Omental fat pad (tissue), 4 donors: ENCODE measurements around the gene SHOC2. TPM values are rescaled to one million over a fixed set of nuclear protein-coding genes. Genes with fewer than 3 reads are reported as not detected.

Experiments used
- ATAC-seq: fragments of 150-250 bp; one replicate; pipeline ENCODE4 v1.9.1; 2016; ENCODE audit warnings: mild to moderate bottlenecking, moderate library complexity; ENCODE audit not compliant: low FRiP score
- DNase-seq: peaks from one replicate; pipeline ENCODE4 v3.0.0-alpha.2; 2019; ENCODE audit warnings: low spot score
- total RNA-seq, 4 donors: library from RNA; depleted of rRNA; stranded (reverse); fragments of >200 nt; gene quantifications; one replicate each; pipeline ENCODE4 v1.1.0, GENCODE V29; 2016
- TF ChIP-seq, protein P1 (sequence below), 3 donors: fragments of 450-650 bp; IDR thresholded peaks; one replicate each; pipeline ENCODE4 v1.5.1; 2016 to 2017; ENCODE audit warnings: antibody characterized with exemption in 3 of 3, mild to moderate bottlenecking in 3 of 3, moderate library complexity in 2 of 3

The SHOC2 gene
- total RNA-seq, 4 donors from 2014 or later: 52.4 to 73.6 (median 67.6) TPM

- TF ChIP-seq, protein P1, sequence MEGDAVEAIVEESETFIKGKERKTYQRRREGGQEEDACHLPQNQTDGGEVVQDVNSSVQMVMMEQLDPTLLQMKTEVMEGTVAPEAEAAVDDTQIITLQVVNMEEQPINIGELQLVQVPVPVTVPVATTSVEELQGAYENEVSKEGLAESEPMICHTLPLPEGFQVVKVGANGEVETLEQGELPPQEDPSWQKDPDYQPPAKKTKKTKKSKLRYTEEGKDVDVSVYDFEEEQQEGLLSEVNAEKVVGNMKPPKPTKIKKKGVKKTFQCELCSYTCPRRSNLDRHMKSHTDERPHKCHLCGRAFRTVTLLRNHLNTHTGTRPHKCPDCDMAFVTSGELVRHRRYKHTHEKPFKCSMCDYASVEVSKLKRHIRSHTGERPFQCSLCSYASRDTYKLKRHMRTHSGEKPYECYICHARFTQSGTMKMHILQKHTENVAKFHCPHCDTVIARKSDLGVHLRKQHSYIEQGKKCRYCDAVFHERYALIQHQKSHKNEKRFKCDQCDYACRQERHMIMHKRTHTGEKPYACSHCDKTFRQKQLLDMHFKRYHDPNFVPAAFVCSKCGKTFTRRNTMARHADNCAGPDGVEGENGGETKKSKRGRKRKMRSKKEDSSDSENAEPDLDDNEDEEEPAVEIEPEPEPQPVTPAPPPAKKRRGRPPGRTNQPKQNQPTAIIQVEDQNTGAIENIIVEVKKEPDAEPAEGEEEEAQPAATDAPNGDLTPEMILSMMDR (IDR thresholded peaks at IDR 0.05): no peak
- no peak for ATAC-seq
Measured at GRCh38 chr10:110916554-110917346, 2.7 kb upstream of the SHOC2 start.

GRCh38 chr10:110918269-110918642 lies 1.1 kb upstream of the SHOC2 start:
- peak; percentile 73 for DNase-seq
- TF ChIP-seq, protein P1 (IDR thresholded peaks at IDR 0.05): no peak
- no peak for ATAC-seq

More at GRCh38 chr10:110916554-110917346, 2.7 kb upstream of the SHOC2 start:
- DNase-seq: no peak

GRCh38 chr10:110918643-110919348 lies 608 bp upstream of the SHOC2 start, which contains the start of gene BBIP1:
TSS of gene BBIP1 (minus strand) at chr10:110919180. CDS start at chr10:110918157, 1,023 bp downstream.
- peak; percentile 46 for DNase-seq
- TF ChIP-seq, protein P1 (IDR thresholded peaks at IDR 0.05): no peak
- ATAC-seq: peak; percentile 98

- DNase-seq (no peak), ATAC-seq (peak; percentile 1)
- TF ChIP-seq, protein P1 (IDR thresholded peaks at IDR 0.05): no peak
Measured at GRCh38 chr10:110919971-110920881, 822 bp downstream of the SHOC2 start.

DNA sequence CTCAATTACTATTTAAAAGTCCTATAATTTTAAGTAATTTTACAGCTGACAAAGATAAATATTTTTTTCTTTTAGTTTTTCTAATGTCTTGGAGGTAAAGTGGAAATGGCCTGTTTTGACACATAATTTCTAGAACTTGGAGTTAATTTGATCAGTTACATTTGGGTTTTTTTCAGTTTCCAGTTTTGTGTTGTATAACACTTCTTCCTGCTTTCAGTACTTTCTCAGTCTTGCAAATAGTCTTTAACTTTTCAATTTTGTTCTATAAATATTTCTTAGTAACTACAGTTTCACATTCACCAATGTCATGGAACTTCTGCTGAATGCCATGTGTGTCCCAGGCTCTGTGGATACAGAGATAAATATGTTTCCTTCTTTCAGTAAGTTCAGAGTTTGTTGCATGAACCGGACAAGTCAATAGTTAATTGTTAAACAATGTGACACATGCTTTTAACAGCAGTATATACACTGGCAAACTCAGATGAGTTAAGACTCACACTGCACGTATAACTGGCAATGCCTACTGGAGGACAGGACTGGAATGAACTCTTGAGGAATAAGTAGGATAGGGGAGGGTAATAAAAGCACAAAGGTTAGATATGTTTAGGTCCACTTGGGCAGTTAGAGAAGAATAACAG lies 4.6 kb downstream of the SHOC2 start:
- TF ChIP-seq, protein P1 (IDR thresholded peaks at IDR 0.05): no peak
- ATAC-seq (no peak), DNase-seq (no peak)

- TF ChIP-seq, protein P1 (IDR thresholded peaks at IDR 0.05): no peak
- ATAC-seq (no peak), DNase-seq (no peak)
Measured at GRCh38 chr10:110927461-110927860, 8.1 kb downstream of the SHOC2 start.
